Right ventricle myocardium inferior (tissue), 1 donor: ENCODE data around the gene MCTP2. TPM values are rescaled to one million over a fixed set of nuclear protein-coding genes. Genes with fewer than 3 reads are reported as not detected.

Source experiments
- ATAC-seq: fragments of 200-7000 bp; cut with Tn5 transposase; one replicate; pipeline ENCODE4 v1.9.1; 2020; ENCODE audit warnings: mild to moderate bottlenecking, moderate library complexity
- DNase-seq: peaks from one replicate; pipeline ENCODE4 v3.0.0; 2021; ENCODE audit errors: missing footprints
- intact Hi-C: fragments of 100-400 bp; cut with DNase I; formaldehyde crosslinking; loops from one replicate; pipeline ENCODE4 v1.11.0; 2022
- total RNA-seq: library from RNA; stranded (reverse); fragmentation: NEBNext Ultra II Directional; extraction: Animal tissue kit (Norgen Biotek cat#: 25700); gene quantifications from one replicate; pipeline ENCODE4 v1.2.1, GENCODE V29; 2021
- donor health status: DM: no; HTN: yes; CAD: no; lungs with severe emphysema.

The MCTP2 gene
- total RNA-seq, 1 donor from 2014 or later: 1.2 TPM

DNA sequence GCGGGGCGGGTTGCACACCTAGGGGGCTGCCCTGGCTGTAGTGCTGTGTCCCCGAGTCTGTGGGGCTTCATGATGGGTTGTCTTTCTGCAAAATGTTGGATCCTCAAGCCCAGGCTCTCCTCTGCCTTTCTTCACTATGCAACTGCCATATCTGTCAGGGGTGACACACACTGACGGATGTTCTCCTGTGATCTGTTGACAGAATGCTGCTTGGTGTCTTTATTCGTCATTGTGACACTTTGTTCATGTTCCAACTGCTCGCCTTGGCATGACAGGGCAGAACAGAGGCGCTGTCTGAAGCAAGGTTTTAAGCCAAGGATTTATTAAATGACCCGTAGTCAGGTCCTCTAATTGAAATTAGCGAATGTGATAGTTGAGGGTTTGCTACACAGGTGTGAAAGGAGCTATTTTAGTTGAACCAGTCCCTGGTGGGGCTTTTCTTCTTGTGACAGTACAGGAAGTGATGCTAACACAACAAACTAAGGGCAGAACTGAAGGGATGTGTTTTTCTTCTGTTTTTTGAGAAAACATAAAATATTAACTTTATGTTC is 173.4 kb downstream of the MCTP2 start:
- no peak for DNase-seq
- no peak for ATAC-seq
- intact Hi-C loops: no loop called here

DNA sequence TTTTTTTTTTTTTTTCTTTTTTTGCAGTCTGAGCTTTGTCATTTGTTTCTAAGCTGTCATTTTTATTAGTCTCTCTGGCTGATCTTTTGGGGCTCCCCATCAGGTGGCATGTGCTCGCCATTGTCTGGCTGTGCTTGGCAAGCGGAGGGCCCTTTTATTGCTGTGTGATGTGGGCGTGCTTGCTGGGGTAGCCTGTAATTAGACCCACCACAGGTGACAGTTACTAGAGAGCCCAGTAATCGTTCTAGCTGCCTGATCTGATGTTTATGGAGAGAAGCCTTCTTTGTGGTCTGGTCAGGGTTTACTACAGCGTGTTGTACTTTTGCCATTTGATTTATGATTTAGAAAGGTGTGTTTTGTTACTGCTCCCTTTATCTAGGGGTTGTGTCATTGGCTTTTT is 179.9 kb downstream of the MCTP2 start:
- DNase-seq (no peak), ATAC-seq (no peak)
- intact Hi-C loops: no loop called here

DNA sequence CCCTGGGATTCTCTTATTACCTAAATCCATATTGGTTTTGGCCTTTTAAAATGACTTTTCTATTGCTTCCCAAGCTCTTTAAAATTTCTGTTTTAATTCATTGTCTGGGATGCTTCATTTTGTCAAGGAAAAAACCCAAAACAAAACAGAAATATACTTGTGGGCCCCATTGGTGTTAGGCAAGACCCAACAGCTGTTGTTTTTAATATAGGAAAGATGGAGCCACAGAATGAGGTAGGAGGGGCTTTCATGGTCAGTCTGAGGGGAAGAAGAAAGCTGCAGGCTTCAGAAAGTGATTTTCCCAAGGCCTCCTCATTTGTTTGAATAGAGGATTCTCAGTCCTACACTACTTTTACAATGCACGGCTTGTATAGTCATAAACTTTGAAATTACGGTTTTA is 180.5 kb downstream of the MCTP2 start:
- DNase-seq (no peak), ATAC-seq (no peak)
- intact Hi-C loops: no loop called here

DNA sequence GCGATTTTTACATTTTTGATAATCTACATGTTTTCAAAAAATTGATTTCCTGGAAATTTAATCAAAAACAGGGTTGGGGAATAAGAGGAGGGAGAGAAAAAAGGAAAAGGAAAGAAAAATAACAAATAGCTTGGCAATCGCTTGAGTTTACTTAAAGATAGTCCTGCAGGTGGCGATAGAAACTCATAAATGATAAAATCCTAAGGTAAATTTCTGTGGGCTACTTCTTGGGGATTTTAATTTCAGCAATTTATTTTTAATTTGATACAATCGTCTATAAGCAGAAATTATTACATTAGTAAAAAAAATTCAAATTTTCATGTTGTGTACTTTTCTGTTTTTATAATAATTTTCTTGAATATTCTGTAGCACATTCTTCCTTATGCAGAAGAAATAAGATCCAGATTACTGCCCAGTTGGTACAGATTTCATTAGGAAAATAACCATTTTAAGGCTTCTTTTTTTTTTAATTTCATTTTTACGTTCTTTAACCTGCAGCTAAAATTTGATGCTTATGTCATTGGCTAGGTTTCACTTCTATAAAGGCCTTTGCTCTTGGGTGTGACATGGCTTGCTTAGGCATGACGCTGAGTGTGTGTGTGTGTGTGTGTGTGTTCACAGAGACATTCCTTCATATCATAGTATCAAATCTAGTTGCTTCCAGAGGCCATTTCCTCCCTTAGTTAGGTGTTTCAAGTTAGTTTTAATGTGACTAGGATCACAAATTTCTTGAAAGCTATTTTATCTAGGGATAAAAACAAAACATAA is 181.8 kb downstream of the MCTP2 start:
- intact Hi-C loops: no loop called here
- DNase-seq (no peak), ATAC-seq (no peak)

DNA sequence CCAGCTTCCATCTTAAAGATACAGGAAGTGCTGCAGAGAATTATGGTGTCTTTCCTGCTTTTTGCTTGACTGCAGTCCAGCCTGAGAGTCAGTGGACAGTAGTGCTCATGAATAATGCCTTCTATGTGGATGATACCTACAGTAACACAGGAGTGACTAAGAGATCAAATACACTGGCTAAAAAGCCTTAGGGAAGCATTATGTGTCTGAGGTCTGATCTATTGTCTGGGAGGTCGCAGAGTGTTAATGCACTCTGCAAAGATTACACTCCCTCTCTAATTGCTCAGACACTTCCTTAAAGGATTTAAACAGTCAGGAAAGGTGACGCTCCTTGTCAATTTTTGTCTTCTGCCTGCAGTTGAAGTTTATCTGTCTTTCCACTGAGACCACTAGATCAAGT is 183.6 kb downstream of the MCTP2 start:
- intact Hi-C loops: no loop called here
- ATAC-seq: no peak

DNA sequence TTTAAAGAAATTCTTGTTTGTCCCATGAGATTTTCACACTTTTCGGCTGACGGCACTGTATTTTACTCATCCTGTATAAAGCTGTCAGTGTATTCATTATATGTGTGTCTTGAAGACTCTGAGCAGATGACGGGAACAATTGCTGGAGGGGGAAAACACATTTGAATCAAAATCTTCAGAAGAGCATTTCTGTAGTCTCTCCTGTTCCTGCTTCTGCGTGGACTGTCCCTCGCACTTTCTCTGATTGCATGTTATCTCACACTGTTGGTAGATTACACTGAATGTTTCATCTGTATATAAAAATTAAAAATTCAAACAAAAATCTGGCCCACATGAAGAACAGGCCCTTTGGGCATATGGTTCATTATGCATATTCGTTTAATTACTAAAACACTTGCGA is 184.9 kb downstream of the MCTP2 start:
- intact Hi-C loops: no loop called here
- ATAC-seq: no peak
- no peak for DNase-seq

More for the DNA sequence above, 183.6 kb downstream of the MCTP2 start:
- no peak for DNase-seq

DNA sequence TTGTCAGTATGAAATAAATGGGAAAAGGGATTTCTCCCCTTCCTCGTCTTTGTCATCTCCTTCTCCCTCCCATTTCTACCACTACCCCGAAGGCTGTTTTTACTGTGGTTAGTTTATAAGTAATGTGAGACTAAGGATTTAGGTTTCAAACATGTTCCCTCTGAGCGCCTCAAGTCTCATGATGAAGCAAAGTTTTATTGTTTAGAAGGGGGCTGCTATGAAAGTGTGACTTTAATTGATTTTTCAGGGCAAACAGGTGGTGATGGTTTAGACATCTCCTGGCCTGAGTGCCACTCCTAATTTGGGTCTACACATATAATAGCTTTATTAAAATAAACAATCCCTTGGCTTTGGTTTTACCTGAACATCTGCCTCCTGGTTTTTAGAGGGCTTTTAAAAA is 185.5 kb downstream of the MCTP2 start:
- ATAC-seq: no peak
- intact Hi-C loops: no loop called here

DNA sequence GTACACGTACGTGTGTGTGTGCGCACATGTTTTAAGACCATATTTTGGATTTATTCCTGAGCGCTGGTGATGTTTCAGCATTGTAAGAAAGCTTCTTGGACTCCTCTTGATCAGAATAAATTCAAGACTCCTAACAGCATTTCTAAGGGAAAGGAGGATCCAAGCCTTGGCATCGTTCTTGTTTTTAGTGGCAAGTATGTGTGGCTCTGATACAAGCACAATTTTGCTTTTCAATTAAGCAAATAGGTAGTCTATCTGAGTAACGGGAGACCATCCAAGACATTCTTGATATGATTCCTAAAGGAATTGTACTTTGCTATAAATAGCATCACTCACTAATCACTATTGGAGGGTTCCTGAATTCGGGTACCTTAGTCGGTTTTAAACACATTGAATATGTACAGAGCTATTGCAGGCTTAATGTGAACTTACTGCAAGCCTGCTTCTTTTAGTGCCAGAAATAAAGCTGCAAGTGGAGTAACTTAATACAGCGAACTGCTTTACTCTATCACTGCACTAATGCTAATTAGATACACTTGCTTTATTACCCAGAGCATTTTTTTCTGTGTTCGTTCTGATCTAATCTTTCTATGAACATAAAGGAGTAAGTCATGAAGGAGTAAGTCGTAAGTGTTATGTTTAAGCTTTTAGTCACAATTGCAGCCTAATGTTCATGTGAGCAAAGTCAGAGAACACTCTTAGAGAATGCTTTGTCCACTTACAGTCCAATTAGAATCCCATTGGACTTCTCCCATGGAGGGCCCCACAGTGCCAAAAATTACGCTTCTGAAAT is 186.3 kb downstream of the MCTP2 start:
- DNase-seq (no peak), ATAC-seq (no peak)
- intact Hi-C loops: no loop called here

More for the DNA sequence above, 185.5 kb downstream of the MCTP2 start:
- no peak for DNase-seq

DNA sequence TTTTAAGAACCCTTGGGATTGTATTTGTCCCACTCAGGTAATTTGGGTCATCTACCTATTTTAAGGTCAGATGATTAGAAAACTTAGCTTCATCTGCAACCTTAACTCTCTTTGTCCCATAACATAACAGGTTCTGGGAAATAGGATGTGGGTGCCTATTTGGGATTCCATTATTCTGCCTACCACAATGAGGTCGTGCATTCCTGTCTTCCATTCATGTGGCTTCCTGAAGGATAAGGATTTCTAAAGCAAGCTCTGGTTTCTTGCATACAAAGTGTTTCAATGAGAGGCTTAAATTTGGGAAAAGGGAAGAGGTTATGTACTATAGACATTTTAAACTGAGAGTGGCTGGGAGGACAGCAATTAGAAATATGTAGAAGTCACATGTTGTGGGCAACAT is 190.3 kb downstream of the MCTP2 start:
- ATAC-seq (no peak), DNase-seq (no peak)
- intact Hi-C loops: no loop called here

DNA sequence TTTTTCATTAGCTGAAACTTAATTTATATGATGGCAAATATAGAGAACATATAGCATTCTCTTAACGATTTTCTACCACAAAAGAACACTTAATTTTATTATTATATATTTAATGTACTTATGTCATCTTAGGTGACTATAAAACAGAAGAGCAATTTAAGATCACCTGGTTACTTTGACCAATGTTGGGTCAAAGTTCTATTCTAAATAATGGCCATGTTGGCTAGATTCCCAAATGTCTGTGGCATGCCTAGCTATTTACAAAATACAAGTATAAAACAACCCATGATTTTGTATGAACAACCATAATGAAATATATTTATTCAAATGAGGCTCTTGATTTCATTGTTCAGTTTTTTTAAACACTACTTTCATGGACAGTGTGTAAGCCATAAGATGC is 200.9 kb downstream of the MCTP2 start:
- intact Hi-C loops: no loop called here
- DNase-seq (no peak), ATAC-seq (no peak)

DNA sequence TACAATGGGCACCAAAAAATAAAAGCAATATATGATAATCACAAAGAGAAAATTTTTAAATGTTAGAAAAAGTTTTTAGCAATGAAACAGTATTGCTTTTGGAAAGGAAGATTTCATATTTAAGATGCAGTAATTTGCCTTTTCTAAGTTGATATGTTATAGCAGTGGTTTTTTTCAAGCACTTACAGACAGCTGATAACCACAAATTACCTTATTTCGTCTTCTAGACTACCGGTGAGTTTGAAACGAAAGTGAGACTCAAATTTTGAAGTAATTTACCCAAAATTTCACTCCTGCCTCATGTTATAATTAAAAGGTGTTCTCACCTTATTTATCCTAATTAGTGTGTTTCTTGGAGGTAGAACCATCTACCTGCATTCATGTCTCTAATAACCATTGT is 207.8 kb downstream of the MCTP2 start:
- no peak for ATAC-seq
- intact Hi-C loops: no loop called here

DNA sequence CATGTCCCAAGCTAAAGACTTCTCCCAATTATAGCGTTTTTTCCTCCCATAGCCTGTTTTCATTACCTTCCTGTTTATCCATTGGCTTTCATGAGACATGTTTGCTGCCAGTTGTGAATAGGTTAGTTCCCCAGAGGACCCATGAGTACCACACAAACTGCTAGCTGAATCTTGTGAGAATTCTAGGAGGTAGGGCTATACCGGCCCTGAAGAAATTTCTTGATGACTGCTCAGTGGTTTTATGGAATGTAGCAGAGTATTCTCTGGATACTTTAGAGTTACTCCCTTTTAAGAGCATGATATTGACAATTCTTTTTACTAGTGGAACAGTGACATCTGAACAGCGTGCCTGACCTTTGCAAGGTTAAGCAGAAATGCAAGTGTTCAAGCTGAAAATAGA is 210.4 kb downstream of the MCTP2 start:
- intact Hi-C loops: no loop called here
- ATAC-seq (no peak), DNase-seq (no peak)

More for the DNA sequence above, 207.8 kb downstream of the MCTP2 start:
- DNase-seq: no peak

DNA sequence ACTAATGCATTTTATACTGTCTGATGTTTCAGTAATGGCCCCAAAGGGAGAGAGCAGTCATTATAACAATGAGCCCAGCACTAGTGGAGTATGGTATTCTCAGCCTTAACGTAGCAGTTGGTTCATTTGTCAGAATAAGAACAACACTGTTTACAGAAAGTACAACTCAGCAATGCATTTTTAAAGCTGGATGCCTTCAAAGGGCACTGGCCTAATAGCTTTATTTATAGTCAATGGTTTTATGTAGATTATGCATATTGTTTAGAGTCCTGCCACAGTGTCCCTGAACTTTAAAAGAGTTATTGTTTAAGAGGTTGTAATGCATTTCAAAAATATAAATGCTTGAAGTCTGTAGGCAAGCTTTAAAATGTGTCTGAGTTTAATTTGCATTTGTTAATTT is 211.1 kb downstream of the MCTP2 start:
- no peak for ATAC-seq
- intact Hi-C loops: no loop called here
- DNase-seq: no peak

DNA sequence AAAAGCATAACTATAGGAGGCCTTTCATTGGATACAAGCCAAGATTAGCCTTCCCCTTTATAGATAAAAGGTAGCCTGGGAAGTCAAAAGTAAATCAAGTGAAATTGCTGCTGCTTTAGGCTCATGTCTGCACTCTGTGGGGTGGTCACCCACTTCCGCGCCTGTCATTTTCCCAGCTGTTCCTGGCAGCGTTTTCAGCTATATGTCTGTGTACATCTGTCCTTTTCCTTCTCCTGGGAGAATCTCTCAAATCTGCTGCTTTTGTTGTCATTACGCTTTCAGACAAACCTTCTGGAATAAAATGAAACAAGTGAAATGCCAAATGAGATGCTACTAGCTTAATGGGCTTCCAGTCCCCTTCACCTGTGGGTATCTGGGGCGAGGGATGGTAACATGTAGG is 211.8 kb downstream of the MCTP2 start:
- intact Hi-C loops: no loop called here
- DNase-seq (no peak), ATAC-seq (no peak)

DNA sequence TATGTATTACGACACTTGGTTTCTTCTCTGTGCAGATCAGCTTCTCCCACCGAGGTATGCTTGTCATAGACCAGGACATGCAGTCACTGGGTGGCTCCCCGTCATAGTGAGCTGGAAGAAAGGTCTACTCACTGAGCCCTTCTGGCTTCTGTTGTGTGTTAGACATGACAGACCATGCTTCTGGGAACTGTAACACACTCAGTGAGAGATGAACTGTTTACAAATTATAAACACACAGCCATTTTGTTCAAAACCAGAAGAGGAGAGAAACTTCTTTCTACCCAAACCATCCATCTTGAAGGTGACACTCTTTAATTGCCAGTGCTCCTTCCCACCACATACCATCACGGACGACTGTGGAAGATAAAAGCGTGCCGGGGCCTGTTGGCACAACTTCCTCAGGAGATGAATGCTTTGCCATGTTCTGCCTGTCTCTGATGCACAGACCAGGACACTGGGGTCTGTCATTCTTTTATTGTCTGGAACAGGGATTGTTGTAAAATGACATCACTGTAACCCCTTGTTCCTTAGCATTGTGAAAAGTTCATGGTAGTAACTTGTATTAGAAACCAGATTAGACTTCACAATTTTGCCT is 214.3 kb downstream of the MCTP2 start:
- ATAC-seq (no peak), DNase-seq (no peak)
- intact Hi-C loops: no loop called here

DNA sequence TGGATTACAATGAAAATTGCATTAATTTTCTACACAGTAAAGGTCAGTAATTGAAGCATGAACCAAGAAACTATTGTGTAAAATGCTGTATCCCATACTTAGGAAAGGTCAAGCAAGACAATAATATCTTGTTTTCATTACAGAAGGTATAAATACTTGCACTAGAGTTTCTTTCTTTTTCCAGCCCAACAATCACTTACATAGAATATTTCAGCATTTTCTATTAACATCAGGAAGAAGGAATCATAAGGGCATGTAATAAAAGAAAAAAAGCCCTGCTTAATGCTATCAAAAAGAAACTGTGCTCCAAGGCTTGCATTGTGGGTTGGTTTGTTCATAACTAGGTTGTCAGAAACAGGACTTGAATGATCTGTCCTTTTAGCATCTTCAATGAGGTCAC is 215.1 kb downstream of the MCTP2 start:
- intact Hi-C loops: no loop called here
- no peak for DNase-seq
- no peak for ATAC-seq

DNA sequence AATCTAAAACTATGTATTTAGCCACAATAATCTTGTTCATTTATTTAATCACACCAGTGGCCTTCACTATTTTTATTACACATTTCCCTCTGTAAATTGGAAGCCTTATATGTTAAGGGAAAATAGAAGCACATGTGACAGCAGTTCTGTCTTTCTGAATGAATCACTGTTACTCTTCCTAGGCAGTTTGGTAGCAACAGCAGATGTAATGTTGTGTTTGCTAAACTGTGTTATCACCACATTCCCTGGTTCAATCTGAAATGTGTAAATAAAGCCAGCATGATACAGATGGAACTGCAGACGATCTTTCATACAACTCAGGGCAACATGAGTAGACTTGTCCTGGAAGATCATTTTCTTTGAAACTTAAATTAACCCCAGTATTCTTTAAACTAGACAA is 220.1 kb downstream of the MCTP2 start:
- ATAC-seq: no peak
- intact Hi-C loops: no loop called here
- DNase-seq: no peak

DNA sequence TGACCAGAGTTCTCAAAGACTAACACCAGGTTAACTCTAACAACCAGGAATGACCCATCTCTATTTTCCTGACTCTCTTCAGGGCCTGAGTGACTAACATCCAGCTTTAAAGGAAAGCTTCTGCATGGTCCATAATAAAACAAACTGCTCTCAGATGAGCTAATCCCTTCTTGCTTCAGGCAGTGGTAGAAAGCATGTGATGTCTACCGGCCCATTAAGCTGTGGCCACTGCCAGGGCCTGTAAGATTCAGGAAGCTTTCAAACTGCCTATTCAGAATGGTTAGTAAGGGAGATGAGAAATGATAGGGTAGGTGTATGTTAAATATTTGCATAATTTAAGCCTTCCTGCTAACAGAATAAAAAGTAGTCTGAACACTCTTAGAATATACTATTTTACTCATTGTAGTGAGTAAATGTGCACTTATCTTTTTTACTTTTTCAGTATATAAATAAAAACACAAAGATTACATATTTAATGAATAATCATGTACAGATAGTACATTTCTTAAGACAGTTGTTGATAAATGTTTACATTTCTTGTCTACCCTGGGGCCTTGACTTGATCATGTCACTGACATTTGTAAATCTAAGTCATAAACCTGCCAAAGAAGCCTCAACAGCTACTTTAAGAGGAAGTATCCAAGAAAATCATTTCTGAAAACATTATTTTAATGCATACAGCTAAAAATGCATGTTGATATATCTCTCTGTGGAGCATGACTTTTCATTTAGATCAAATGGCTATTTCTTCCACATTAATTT is 222.0 kb downstream of the MCTP2 start:
- intact Hi-C loops: no loop called here
- ATAC-seq: no peak

DNA sequence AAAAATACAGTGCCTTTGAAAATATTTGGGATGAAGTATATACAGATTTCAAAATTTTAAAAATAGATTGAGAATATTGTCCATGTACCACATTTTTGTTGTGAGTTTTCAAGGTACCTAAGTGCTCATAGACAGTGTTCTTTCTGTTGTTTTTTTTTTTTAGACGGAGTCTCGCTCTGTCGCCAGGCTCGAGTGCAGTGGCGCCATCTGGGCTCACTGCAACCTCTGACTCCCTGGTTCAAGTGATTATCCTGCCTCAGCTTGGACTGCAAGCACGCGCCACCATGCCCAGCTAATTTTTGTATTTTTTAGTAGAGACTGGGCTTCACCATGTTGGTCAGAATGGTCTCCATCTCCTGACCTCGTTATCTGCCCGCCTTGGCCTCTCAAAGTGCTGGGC is 223.9 kb downstream of the MCTP2 start:
- intact Hi-C loops: no loop called here
- no peak for ATAC-seq
- DNase-seq: no peak

More for the DNA sequence above, 222.0 kb downstream of the MCTP2 start:
- no peak for DNase-seq
